Thoracic aorta (tissue), 2 donors: ENCODE measurements around the gene MAP3K5. TPM values are rescaled to one million over a fixed set of nuclear protein-coding genes. Genes with fewer than 3 reads are reported as not detected.

Source experiments
- ATAC-seq: fragments of 150-250 bp; one replicate; pipeline ENCODE4 v1.8.0; 2017; ENCODE audit warnings: low read depth; ENCODE audit not compliant: insufficient number of reproducible peaks, low FRiP score
- DNase-seq: peaks from one replicate; pipeline ENCODE4 v3.0.0-alpha.2; 2020; ENCODE audit warnings: low spot score
- H3K27ac ChIP-seq, 2 donors: fragments of 200-600 bp; sonication (generic); 1 replicate in 1 of 2; 2 replicates in 1 of 2; pipeline ENCODE4 v1.5.1; 2016; ENCODE audit warnings: mild to moderate bottlenecking in 2 of 2, moderate library complexity in 2 of 2
- H3K27me3 ChIP-seq: fragments of 200-600 bp; sonication (generic); replicated peaks from 2 replicates; pipeline ENCODE4 v1.6.0; 2016; ENCODE audit warnings: mild to moderate bottlenecking; ENCODE audit not compliant: insufficient read depth
- H3K36me3 ChIP-seq: fragments of 200-600 bp; sonication (generic); one replicate; pipeline ENCODE4 v1.5.1; 2016
- H3K4me1 ChIP-seq, 2 donors: fragments of 200-600 bp; sonication (generic); 1 replicate in 1 of 2; 2 replicates in 1 of 2; pipeline versions ENCODE4 v1.5.1 to v1.6.0; 2016; ENCODE audit warnings: low read depth in 2 of 2, mild to moderate bottlenecking in 1 of 2; ENCODE audit not compliant: control insufficient read depth in 1 of 2
- H3K4me3 ChIP-seq: fragments of 200-600 bp; sonication (generic); 2 replicates; pipeline ENCODE4 v1.5.1; 2016; ENCODE audit warnings: mild to moderate bottlenecking
- H3K9me3 ChIP-seq: fragments of 200-600 bp; sonication (generic); 2 replicates; pipeline ENCODE4 v1.5.1; 2016
- total RNA-seq, 2 donors: library from RNA; depleted of rRNA; stranded (reverse); fragments of >200 nt; gene quantifications; one replicate each; pipeline versions ENCODE4 v1.1.0 to v1.2.3, GENCODE V29; 2016
- TF ChIP-seq, protein P1 (sequence below): fragments of 200-600 bp; sonication (generic); IDR thresholded peaks from one replicate; pipeline ENCODE4 v1.5.1; 2019; ENCODE audit warnings: antibody characterized with exemption

MAP3K5 gene
- total RNA-seq, 2 donors from 2014 or later, result 73.6 to 101 TPM

DNA sequence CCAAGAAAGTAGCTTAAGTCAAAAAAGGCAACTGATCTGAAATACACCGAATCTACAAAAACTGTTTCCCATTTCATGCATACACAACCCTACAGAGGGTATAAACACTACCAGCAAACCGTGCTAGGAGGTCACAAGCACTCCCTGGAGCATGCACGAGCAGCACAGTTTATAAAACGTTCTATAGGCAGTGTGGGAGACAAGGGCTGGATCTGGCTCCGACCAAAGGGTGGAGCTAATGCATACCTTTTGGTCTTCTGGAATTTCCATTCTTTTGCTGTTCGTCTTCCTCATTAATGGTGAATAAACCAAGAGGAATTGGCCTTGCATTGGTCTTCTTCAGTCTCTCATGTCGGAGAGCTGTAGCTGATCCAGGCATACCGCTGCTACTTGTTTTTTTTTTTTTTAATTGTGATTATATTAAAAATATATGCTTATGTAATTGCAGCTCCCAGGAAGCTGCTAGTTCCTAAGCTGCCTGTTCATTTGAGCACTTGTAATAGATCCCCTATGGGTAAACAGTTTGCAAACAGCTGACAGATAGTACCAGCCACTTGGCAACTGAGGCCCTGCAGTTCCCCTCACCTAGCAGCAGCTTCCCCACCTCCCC, 266.6 kb downstream of the MAP3K5 start:
- H3K27me3 ChIP-seq, result no peaks in the 10 kb centered on the region
- no peak overlapping the region for H3K4me3 ChIP-seq
- no peak overlapping the region for H3K27ac ChIP-seq
- TF ChIP-seq, protein P1, sequence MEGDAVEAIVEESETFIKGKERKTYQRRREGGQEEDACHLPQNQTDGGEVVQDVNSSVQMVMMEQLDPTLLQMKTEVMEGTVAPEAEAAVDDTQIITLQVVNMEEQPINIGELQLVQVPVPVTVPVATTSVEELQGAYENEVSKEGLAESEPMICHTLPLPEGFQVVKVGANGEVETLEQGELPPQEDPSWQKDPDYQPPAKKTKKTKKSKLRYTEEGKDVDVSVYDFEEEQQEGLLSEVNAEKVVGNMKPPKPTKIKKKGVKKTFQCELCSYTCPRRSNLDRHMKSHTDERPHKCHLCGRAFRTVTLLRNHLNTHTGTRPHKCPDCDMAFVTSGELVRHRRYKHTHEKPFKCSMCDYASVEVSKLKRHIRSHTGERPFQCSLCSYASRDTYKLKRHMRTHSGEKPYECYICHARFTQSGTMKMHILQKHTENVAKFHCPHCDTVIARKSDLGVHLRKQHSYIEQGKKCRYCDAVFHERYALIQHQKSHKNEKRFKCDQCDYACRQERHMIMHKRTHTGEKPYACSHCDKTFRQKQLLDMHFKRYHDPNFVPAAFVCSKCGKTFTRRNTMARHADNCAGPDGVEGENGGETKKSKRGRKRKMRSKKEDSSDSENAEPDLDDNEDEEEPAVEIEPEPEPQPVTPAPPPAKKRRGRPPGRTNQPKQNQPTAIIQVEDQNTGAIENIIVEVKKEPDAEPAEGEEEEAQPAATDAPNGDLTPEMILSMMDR, result no peak
- no peaks in the 10 kb centered on the region for H3K36me3 ChIP-seq
- ATAC-seq (no peak), DNase-seq (no peak)
- H3K4me1 ChIP-seq, result peaks cover 0 to 9% of the 10 kb centered on the region in 2 donors
- no peaks in the 10 kb centered on the region for H3K9me3 ChIP-seq

DNA sequence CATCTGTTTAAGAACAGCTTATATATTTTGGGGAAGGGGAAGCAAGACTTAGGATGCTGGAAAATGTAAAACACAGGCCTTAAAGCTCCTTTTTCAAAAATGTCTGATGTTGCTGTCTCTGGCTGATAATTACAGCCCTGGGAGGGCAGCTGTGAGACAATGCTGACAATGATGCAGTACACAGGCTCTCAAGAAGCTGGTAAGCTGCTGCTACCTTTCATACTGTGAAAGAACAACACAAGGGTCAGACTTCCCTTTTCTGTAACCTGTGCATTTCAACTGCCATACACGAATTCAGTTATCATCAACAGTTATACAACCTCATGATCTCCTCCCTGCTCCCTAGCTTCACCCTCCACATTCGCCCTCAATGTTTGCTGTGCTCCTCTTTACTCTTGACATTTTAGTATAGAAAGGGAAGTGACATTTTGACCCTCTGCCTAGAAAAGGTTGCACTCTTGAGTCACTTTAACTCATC, 267.3 kb downstream of the MAP3K5 start:
- Histone ChIP-seq H3K4me3 (no peak overlapping the region), H3K27ac (no peak overlapping the region), H3K9me3 (no peaks in the 10 kb centered on the region), H3K36me3 (no peaks in the 10 kb centered on the region), H3K4me1 (peaks cover 0 to 9% of the 10 kb centered on the region in 2 donors), H3K27me3 (no peaks in the 10 kb centered on the region)
- no peak for ATAC-seq
- TF ChIP-seq, protein P1, result no peak
- no peak for DNase-seq

DNA sequence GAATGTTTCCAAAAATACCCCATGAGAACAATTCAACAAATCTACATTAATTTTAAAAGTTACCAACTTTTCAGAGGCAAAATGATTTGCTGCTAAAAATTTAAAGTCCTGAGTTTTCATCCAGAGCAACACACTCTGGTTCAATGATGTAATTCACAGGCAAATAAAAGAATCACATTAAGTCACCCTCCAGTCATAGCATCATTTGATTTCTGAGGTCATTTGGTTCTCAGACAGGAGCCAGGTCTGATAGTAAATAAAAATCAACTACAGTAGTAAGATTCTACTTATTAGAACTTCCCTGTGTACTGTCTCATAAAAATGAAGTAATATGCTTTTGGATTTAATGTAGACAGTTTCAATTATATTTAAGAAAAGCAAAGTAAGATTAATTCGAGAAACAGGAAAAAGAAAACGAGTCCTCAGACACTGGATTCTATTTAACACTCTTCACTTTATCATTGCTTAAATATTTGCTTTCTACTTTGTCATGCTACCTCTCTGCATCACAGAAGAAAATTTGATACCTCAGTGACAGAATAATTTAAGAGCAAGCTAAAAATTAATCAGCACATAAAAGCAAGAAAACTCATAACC, 267.8 kb downstream of the MAP3K5 start:
- peaks cover 0 to 9% of the 10 kb centered on the region in 2 donors for H3K4me1 ChIP-seq
- H3K36me3 ChIP-seq, result no peaks in the 10 kb centered on the region
- no peak for ATAC-seq
- DNase-seq, result no peak
- no peak overlapping the region for H3K4me3 ChIP-seq
- no peak overlapping the region for H3K27ac ChIP-seq
- H3K9me3 ChIP-seq, result no peaks in the 10 kb centered on the region
- no peaks in the 10 kb centered on the region for H3K27me3 ChIP-seq
- TF ChIP-seq, protein P1, result no peak

DNA sequence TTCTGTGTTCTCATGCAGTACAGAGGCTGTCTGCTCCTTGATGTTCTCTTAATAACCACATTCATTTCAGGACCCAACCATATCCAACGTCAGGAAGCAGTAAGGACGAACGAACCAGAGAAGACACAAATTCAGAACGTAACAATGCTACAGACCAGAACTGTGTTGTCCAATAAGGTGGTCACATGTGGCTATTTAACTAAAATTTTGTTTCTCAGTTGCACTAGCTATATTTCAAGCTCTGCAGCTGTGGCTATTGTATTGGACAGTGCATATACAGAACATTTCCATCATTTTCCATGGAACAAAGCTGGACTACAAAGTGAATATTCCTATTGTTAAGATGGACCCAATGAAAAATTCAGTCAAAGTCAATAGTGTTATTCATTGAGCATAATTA, 269.1 kb downstream of the MAP3K5 start:
- ATAC-seq (no peak), DNase-seq (no peak)
- H3K4me1 ChIP-seq, result peaks cover 0 to 9% of the 10 kb centered on the region in 2 donors
- H3K9me3 ChIP-seq, result no peaks in the 10 kb centered on the region
- TF ChIP-seq, protein P1, result no peak
- H3K27ac ChIP-seq, result no peak overlapping the region
- H3K36me3 ChIP-seq, result no peaks in the 10 kb centered on the region
- H3K27me3 ChIP-seq, result no peaks in the 10 kb centered on the region
- no peak overlapping the region for H3K4me3 ChIP-seq

DNA sequence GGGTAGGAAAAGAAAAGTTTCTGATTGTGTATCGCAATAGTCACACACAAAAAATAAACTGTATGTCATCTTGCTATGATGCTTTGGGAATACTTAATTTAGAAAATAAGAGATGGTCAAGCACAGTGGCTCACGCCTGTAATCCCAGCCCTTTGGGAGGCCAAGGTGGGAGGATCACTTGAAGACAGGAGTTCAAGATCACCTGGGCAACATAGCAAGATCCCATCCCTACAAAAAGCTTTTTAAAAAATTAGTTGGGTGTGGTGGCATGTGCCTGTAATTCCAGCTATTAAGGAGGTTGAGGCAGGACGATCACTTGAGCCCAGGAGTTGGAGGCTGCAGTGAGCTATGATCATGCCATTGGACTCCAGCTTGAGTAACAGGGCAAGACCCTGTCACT, 269.6 kb downstream of the MAP3K5 start:
- TF ChIP-seq, protein P1, result no peak
- DNase-seq (no peak), ATAC-seq (no peak)
- Histone ChIP-seq H3K9me3 (no peaks in the 10 kb centered on the region), H3K4me1 (peaks cover 0 to 9% of the 10 kb centered on the region in 2 donors), H3K36me3 (no peaks in the 10 kb centered on the region), H3K27ac (no peak overlapping the region), H3K4me3 (no peak overlapping the region), H3K27me3 (no peaks in the 10 kb centered on the region)
